Transverse colon (tissue), 4 donors: ENCODE data around the gene RIN2. TPM values are rescaled to one million over a fixed set of nuclear protein-coding genes. Genes with fewer than 3 reads are reported as not detected.
"Not testable (repeated sequence)": the region's sequence is repeated elsewhere in the genome, so short reads cannot be mapped to it uniquely, and the experiment has no call there.

Experiments used
- DNase-seq: peaks from one replicate; pipeline ENCODE4 v3.0.0-alpha.2; 2019
- H3K27ac ChIP-seq, 4 donors: fragments of 200-600 bp; sonication (generic); 2 replicates each; pipeline ENCODE4 v1.5.1; 2016 to 2018; ENCODE audit warnings: inconsistent platforms in 4 of 4
- H3K27me3 ChIP-seq: fragments of 200-600 bp; sonication (generic); 2 replicates; pipeline ENCODE4 v1.5.1; 2017; ENCODE audit warnings: inconsistent platforms
- H3K36me3 ChIP-seq, 4 donors: fragments of 200-600 bp; sonication (generic); 2 replicates each; pipeline ENCODE4 v1.5.1; 2017 to 2019; ENCODE audit warnings: inconsistent platforms in 4 of 4
- H3K4me1 ChIP-seq, 4 donors: fragments of 200-600 bp; sonication (generic); 2 replicates each; pipeline ENCODE4 v1.5.1; 2017 to 2020; ENCODE audit warnings: inconsistent platforms in 4 of 4
- H3K4me3 ChIP-seq, 4 donors: fragments of 200-600 bp; sonication (generic); 1 replicate in 1 of 4; 2 replicates in 3 of 4; pipeline versions ENCODE4 v1.5.1 to v1.6.1; 2017 to 2019; ENCODE audit warnings: inconsistent platforms in 4 of 4
- H3K9me3 ChIP-seq, 2 donors: fragments of 200-600 bp; sonication (generic); 2 replicates each; pipeline ENCODE4 v1.5.1; 2017 to 2019; ENCODE audit warnings: inconsistent platforms in 2 of 2
- CTCF ChIP-seq, 5 experiments: fragments of 200-600 bp in 3 of 5; fragments of 450-650 bp in 2 of 5; sonication (generic) in 3 of 5; IDR thresholded peaks; 1 replicate in 2 of 5; 2 replicates in 3 of 5; pipeline ENCODE4 v1.5.1; 2016 to 2017; ENCODE audit warnings: antibody characterized with exemption in 5 of 5, inconsistent platforms in 3 of 5, mild to moderate bottlenecking in 2 of 5, moderate library complexity in 1 of 5
- EP300 ChIP-seq: sonication (generic); formaldehyde crosslinking; IDR thresholded peaks from one replicate; pipeline ENCODE4 v1.6.1; 2017; ENCODE audit warnings: antibody characterized with exemption, low read depth
- POLR2A ChIP-seq: fragments of 450-650 bp; IDR thresholded peaks from one replicate; pipeline ENCODE4 v1.6.1; 2016; ENCODE audit warnings: antibody characterized with exemption, mild to moderate bottlenecking, moderate library complexity
- POLR2AphosphoS5 ChIP-seq, 3 donors: sonication (generic); formaldehyde crosslinking; IDR thresholded peaks; one replicate each; pipeline ENCODE4 v1.6.1; 2016; ENCODE audit warnings: antibody characterized with exemption in 3 of 3
- WGBS, 2 donors: methylation state at CpG; one replicate each; pipeline ENCODE4 v1.1.5; 2018; ENCODE audit warnings: low coverage in 1 of 2; 5-methylcytosine and 5-hydroxymethylcytosine counted together
- in situ Hi-C, 4 donors: fragments of 200-750 bp; cut with MboI; loops; one replicate each; pipeline versions ENCODE4 v1.15.0 to v1.15.1; 2017; ENCODE audit warnings: low sequenced_read_pairs in 3 of 4, low pct_ligation_motif_present in 1 of 4, low pct_unique_long_range_greater_than_20kb in 1 of 4
- intact Hi-C: fragments of 100-400 bp; cut with DNase I; formaldehyde crosslinking; loops from one replicate; pipeline ENCODE4 v1.15.1; 2023; ENCODE audit warnings: low total_unique reads
- total RNA-seq, 4 donors: library from RNA; depleted of rRNA; stranded (reverse); fragments of >200 nt; gene quantifications; one replicate each; pipeline ENCODE4 v1.1.0, GENCODE V29; 2016

RIN2 gene
- total RNA-seq, 4 donors from 2014 or later: 53.2 to 157 (median 104) TPM

- in situ Hi-C loops (loop anchor here in 3 of 4 donors (10.0 to 25.0 kb wide), 3 partner anchors 92 to 108 kb away; no protein-coding TSS in a partner anchor), intact Hi-C loops (loop anchor here (10.0 kb wide), 1 partner anchor 90 kb away; no protein-coding TSS in a partner anchor)
- no peak for TF ChIP-seq EP300
- no peak for TF ChIP-seq CTCF (IDR thresholded peaks at IDR 0.05)
- TF ChIP-seq POLR2AphosphoS5 (IDR thresholded peaks at IDR 0.05): no peak
- no peak for TF ChIP-seq POLR2A
- no peaks in the 10 kb centered on the region for H3K27me3 ChIP-seq
- peaks cover 0 to 4% (median 2%) of the 10 kb centered on the region in 4 donors for H3K36me3 ChIP-seq
- no peaks in the 10 kb centered on the region for H3K9me3 ChIP-seq
- no peaks in the 10 kb centered on the region for H3K4me1 ChIP-seq
- no peak overlapping the region for H3K27ac ChIP-seq
- H3K4me3 ChIP-seq: no peak overlapping the region
- 77 to 81% methylated on average over 5 of the region's 5 CpGs for WGBS, 2 donors
- no peak for DNase-seq
Observed at GRCh38 chr20:19794941-19795340, 36.9 kb downstream of the RIN2 start.

- WGBS, 2 donors: 80 to 85% methylated on average over 4 to 5 of the region's 5 CpGs
Observed at GRCh38 chr20:19799325-19799724, 41.3 kb downstream of the RIN2 start.

GRCh38 chr20:19802099-19802491 lies 44.0 kb downstream of the RIN2 start:
- no peak for TF ChIP-seq CTCF (IDR thresholded peaks at IDR 0.05)
- no peak for TF ChIP-seq POLR2AphosphoS5 (IDR thresholded peaks at IDR 0.05)
- no peak for TF ChIP-seq POLR2A
- TF ChIP-seq EP300: no peak
- Histone ChIP-seq H3K4me1 (peaks cover 1 to 12% (median 9%) of the 10 kb centered on the region in 4 donors), H3K9me3 (no peaks in the 10 kb centered on the region), H3K4me3 (no peak overlapping the region), H3K27me3 (no peaks in the 10 kb centered on the region), H3K36me3 (peaks cover 0 to 11% (median 5%) of the 10 kb centered on the region in 4 donors), H3K27ac (no peak overlapping the region)
- 77 to 91% methylated on average over 3 to 6 of the region's 6 CpGs for WGBS, 2 donors
- in situ Hi-C loops (no loop called here), intact Hi-C loops (no loop called here)
- DNase-seq: no peak

More at GRCh38 chr20:19799325-19799724, 41.3 kb downstream of the RIN2 start:
- Histone ChIP-seq H3K4me1 (peaks cover 0 to 3% (median 0%) of the 10 kb centered on the region in 4 donors), H3K27ac (no peak overlapping the region), H3K27me3 (no peaks in the 10 kb centered on the region), H3K4me3 (no peak overlapping the region), H3K36me3 (peaks cover 0 to 11% (median 5%) of the 10 kb centered on the region in 4 donors), H3K9me3 (no peaks in the 10 kb centered on the region)
- DNase-seq: no peak
- no peak for TF ChIP-seq EP300
- TF ChIP-seq CTCF (IDR thresholded peaks at IDR 0.05): no peak
- in situ Hi-C loops (loop anchor here in 3 of 4 donors (10.0 to 25.0 kb wide), 3 partner anchors 88 to 112 kb away; no protein-coding TSS in a partner anchor), intact Hi-C loops (loop anchor here (10.0 kb wide), 1 partner anchor 85 kb away; no protein-coding TSS in a partner anchor)

- no peaks in the 10 kb centered on the region for H3K9me3 ChIP-seq
- peaks cover 0 to 11% (median 5%) of the 10 kb centered on the region in 4 donors for H3K36me3 ChIP-seq
- intact Hi-C loops (no loop called here), in situ Hi-C loops (no loop called here)
- TF ChIP-seq POLR2AphosphoS5 (IDR thresholded peaks at IDR 0.05): no peak
- peak; percentile 27 to 85 (median 41) for TF ChIP-seq CTCF (IDR thresholded peaks at IDR 0.05)
- TF ChIP-seq POLR2A: no peak
- no peak overlapping the region for H3K4me3 ChIP-seq
- 58 to 61% methylated on average over 3 to 4 of the region's 4 CpGs for WGBS, 2 donors
- no peak overlapping the region for H3K27ac ChIP-seq
- peaks cover 5 to 14% (median 14%) of the 10 kb centered on the region in 4 donors for H3K4me1 ChIP-seq
- H3K27me3 ChIP-seq: no peaks in the 10 kb centered on the region
- DNase-seq: no peak
Observed at GRCh38 chr20:19802492-19803158, 44.6 kb downstream of the RIN2 start.

GRCh38 chr20:19806276-19806675 lies 48.2 kb downstream of the RIN2 start:
- H3K36me3 ChIP-seq, in situ Hi-C loops, H3K9me3 ChIP-seq, H3K27me3 ChIP-seq, H3K27ac ChIP-seq, DNase-seq, intact Hi-C loops, H3K4me3 ChIP-seq: not testable (repeated sequence)
- WGBS, 2 donors: 79% methylated on average over 7 of the region's 7 CpGs
- peaks cover 5 to 14% (median 14%) of the 10 kb centered on the region in 4 donors for H3K4me1 ChIP-seq
